ENCODE results near the gene PPP1R14C.

PPP1R14C gene

GRCh38 chr6:150134280-150134920 is 8.4 kb upstream of the PPP1R14C start:
- no peak for TF ChIP-seq EP300 (IDR thresholded peaks at IDR 0.05; ENCODE audit: borderline replicate concordance)
- no peak for TF ChIP-seq NFIC (IDR thresholded peaks at IDR 0.05)
- no peak for TF ChIP-seq YY1 (IDR thresholded peaks at IDR 0.05; ENCODE audit: low read depth)
- TF ChIP-seq FOXM1 (IDR thresholded peaks at IDR 0.05; ENCODE audit: borderline replicate concordance, low read depth), result no peak
- no peak for TF ChIP-seq EGR1 (IDR thresholded peaks at IDR 0.05)
- no peak for TF ChIP-seq TAF1 (IDR thresholded peaks at IDR 0.05; ENCODE audit: low read depth)

- TF ChIP-seq TCF12 (IDR thresholded peaks at IDR 0.05; ENCODE audit: low read depth), result no peak
- TF ChIP-seq MAX (IDR thresholded peaks at IDR 0.05), result no peak
- TF ChIP-seq CEBPB (IDR thresholded peaks at IDR 0.05), result no peak
- no peak for TF ChIP-seq FOXM1 (IDR thresholded peaks at IDR 0.05; ENCODE audit: borderline replicate concordance, low read depth)
- no peak for TF ChIP-seq EGR1 (IDR thresholded peaks at IDR 0.05)
- TF ChIP-seq REST (IDR thresholded peaks at IDR 0.05; ENCODE audit: low read depth), result no peak
- TF ChIP-seq CREB1 (IDR thresholded peaks at IDR 0.05; ENCODE audit: low read depth), result no peak
Observed at GRCh38 chr6:150138638-150139037, 4.2 kb upstream of the PPP1R14C start.

GRCh38 chr6:150139533-150139932 is 3.3 kb upstream of the PPP1R14C start:
- TF ChIP-seq NFIC (IDR thresholded peaks at IDR 0.05) (no peak), FOXM1 (IDR thresholded peaks at IDR 0.05; ENCODE audit: borderline replicate concordance, low read depth) (no peak), YY1 (IDR thresholded peaks at IDR 0.05; ENCODE audit: low read depth) (no peak), EGR1 (IDR thresholded peaks at IDR 0.05) (no peak), CEBPB (IDR thresholded peaks at IDR 0.05) (no peak), CREB1 (IDR thresholded peaks at IDR 0.05; ENCODE audit: low read depth) (no peak), TAF1 (IDR thresholded peaks at IDR 0.05; ENCODE audit: low read depth) (no peak), RAD21 (IDR thresholded peaks at IDR 0.05; ENCODE audit: low read depth) (no peak), USF1 (IDR thresholded peaks at IDR 0.05) (no peak), MAX (IDR thresholded peaks at IDR 0.05) (no peak), TEAD4 (IDR thresholded peaks at IDR 0.05) (no peak), EP300 (IDR thresholded peaks at IDR 0.05; ENCODE audit: borderline replicate concordance) (no peak)

GRCh38 chr6:150140236-150140969 is 2.4 kb upstream of the PPP1R14C start:
- TF ChIP-seq RAD21 (IDR thresholded peaks at IDR 0.05; ENCODE audit: low read depth) (no peak), MAX (IDR thresholded peaks at IDR 0.05) (no peak), REST (IDR thresholded peaks at IDR 0.05; ENCODE audit: low read depth) (no peak), YY1 (IDR thresholded peaks at IDR 0.05; ENCODE audit: low read depth) (no peak), EP300 (IDR thresholded peaks at IDR 0.05; ENCODE audit: borderline replicate concordance) (no peak), TEAD4 (IDR thresholded peaks at IDR 0.05) (no peak), CEBPB (IDR thresholded peaks at IDR 0.05) (no peak), ZBTB7A (IDR thresholded peaks at IDR 0.05; ENCODE audit: low read depth) (no peak), TCF12 (IDR thresholded peaks at IDR 0.05; ENCODE audit: low read depth) (no peak), USF1 (IDR thresholded peaks at IDR 0.05) (no peak), TAF1 (IDR thresholded peaks at IDR 0.05; ENCODE audit: low read depth) (no peak), EGR1 (IDR thresholded peaks at IDR 0.05) (no peak), FOXM1 (IDR thresholded peaks at IDR 0.05; ENCODE audit: borderline replicate concordance, low read depth) (no peak), NFIC (IDR thresholded peaks at IDR 0.05) (no peak), CREB1 (IDR thresholded peaks at IDR 0.05; ENCODE audit: low read depth) (no peak)

GRCh38 chr6:150142097-150142669 is 661 bp upstream of the PPP1R14C start:
- TF ChIP-seq TCF12 (IDR thresholded peaks at IDR 0.05; ENCODE audit: low read depth), result no peak
- TF ChIP-seq CEBPB (IDR thresholded peaks at IDR 0.05), result 0 out of 2 replicates have a peak, but pooled peaks have one; percentile 22
- TF ChIP-seq NFIC (IDR thresholded peaks at IDR 0.05), result no peak
- no peak for TF ChIP-seq CREB1 (IDR thresholded peaks at IDR 0.05; ENCODE audit: low read depth)
- no peak for TF ChIP-seq REST (IDR thresholded peaks at IDR 0.05; ENCODE audit: low read depth)
- TF ChIP-seq EGR1 (IDR thresholded peaks at IDR 0.05), result no peak
- no peak for TF ChIP-seq RAD21 (IDR thresholded peaks at IDR 0.05; ENCODE audit: low read depth)
- TF ChIP-seq YY1 (IDR thresholded peaks at IDR 0.05; ENCODE audit: low read depth), result 0 out of 2 replicates have a peak, but pooled peaks have one; percentile 15
- TF ChIP-seq FOXM1 (IDR thresholded peaks at IDR 0.05; ENCODE audit: borderline replicate concordance, low read depth), result no peak
- TF ChIP-seq ZBTB7A (IDR thresholded peaks at IDR 0.05; ENCODE audit: low read depth), result no peak
- TF ChIP-seq EP300 (IDR thresholded peaks at IDR 0.05; ENCODE audit: borderline replicate concordance), result no peak
- TF ChIP-seq TEAD4 (IDR thresholded peaks at IDR 0.05), result peak; percentile 43; the same call in 1 of the 2 replicates
- TF ChIP-seq TAF1 (IDR thresholded peaks at IDR 0.05; ENCODE audit: low read depth), result no peak
- TF ChIP-seq MAX (IDR thresholded peaks at IDR 0.05), result no peak
- TF ChIP-seq USF1 (IDR thresholded peaks at IDR 0.05), result no peak

Measured in Ishikawa (cell line).